ENCODE results near the gene CXCR6. TPM values are rescaled to one million over a fixed set of nuclear protein-coding genes. Genes with fewer than 3 reads are reported as not detected.

CXCR6 gene
- total RNA-seq, 1 experiment from 2014 or later: not detected

DNA sequence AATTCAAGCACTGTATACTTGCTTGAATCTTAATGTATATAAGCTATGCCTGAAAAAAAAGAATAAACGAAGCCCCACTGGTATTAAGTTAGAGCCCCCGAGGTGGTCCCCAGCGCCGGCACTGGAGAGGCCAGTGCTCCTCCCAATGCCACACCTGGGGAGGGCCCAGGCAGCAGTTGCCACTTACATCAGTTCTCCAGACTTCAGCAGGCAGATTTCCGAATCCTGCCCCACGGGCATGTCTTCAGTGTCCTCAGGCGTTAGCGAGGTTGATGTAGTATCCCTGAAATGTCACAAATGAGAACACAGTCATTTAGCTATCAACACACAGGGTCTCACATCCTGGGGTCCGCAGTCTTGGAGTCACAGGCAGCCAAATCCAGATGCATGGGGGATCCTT is 7.0 kb upstream of the CXCR6 start:
- Mint-ChIP-seq H3K36me3 (ENCODE audit: insufficient read depth in 1 of 3, low read depth in 3 of 3) (peaks cover 12 to 49% (median 45%) of the 10 kb centered on the region in 3 experiments; a peak in 6 of 7 replicates), H3K4me3 (no peak overlapping the region), H3K27ac (no peak overlapping the region), H3K27me3 (ENCODE audit: low read depth) (no peaks in the 10 kb centered on the region), H3K4me1 (peaks cover 16 to 20% of the 10 kb centered on the region in 2 experiments), H3K9me3 (no peaks in the 10 kb centered on the region)
- Histone ChIP-seq H3K23ac (ENCODE audit: insufficient read length, low read depth, low read length) (no peak overlapping the region), H3K9me3 (ENCODE audit: control insufficient read depth, low read depth, low read length) (no peaks in the 10 kb centered on the region), H3K4me1 (ENCODE audit: insufficient read depth, low read length) (no peaks in the 10 kb centered on the region), H2AFZ (ENCODE audit: low read length) (no peak overlapping the region), H3K27me3 (ENCODE audit: insufficient read depth, low read length) (no peaks in the 10 kb centered on the region), H2BK20ac (ENCODE audit: low read depth, low read length, poor library complexity, severe bottlenecking) (no peak overlapping the region), H2BK12ac (ENCODE audit: insufficient read length, low read depth, low read length) (no peak overlapping the region), H4K20me1 (ENCODE audit: control insufficient read depth, insufficient read depth, insufficient read length) (no peaks in the 10 kb centered on the region), H3K4ac (ENCODE audit: low read depth, low read length) (no peak overlapping the region), H3K23me2 (ENCODE audit: insufficient read length, low read depth, low read length, poor library complexity, severe bottlenecking) (no peaks in the 10 kb centered on the region), H3K18ac (ENCODE audit: insufficient read length, low read depth, low read length) (no peak overlapping the region), H3K4me2 (ENCODE audit: insufficient read depth, insufficient read length, low read length) (no peak overlapping the region), H2BK5ac (ENCODE audit: insufficient read length, low read length) (no peak overlapping the region), H2BK120ac (ENCODE audit: low read depth, low read length, poor library complexity, severe bottlenecking) (no peak overlapping the region), H2AK5ac (ENCODE audit: insufficient read length, low read length) (no peak overlapping the region), H2BK15ac (ENCODE audit: low read depth, low read length) (no peak overlapping the region), H3K56ac (ENCODE audit: insufficient read length, low read depth, low read length) (no peak overlapping the region), H3T11ph (ENCODE audit: low read length) (no peak overlapping the region), H3K9ac (ENCODE audit: extremely low read depth, insufficient read length, low read length) (no peak overlapping the region), H4K5ac (ENCODE audit: insufficient read length, low read depth, low read length) (no peak overlapping the region), H4K8ac (replicated peaks; ENCODE audit: insufficient read length, low read depth, low read length) (no peak overlapping the region), H3K14ac (ENCODE audit: insufficient read depth, low read length) (no peak overlapping the region), H3K79me2 (ENCODE audit: insufficient read depth, low read length) (no peaks in the 10 kb centered on the region), H3K27ac (ENCODE audit: insufficient read length, low read depth, low read length) (no peak overlapping the region), H4K91ac (ENCODE audit: insufficient read length, low read depth, low read length) (no peak overlapping the region), H3K79me1 (ENCODE audit: insufficient read depth, low read depth, low read length, poor library complexity, severe bottlenecking) (no peaks in the 10 kb centered on the region)
- TF ChIP-seq, protein P1, sequence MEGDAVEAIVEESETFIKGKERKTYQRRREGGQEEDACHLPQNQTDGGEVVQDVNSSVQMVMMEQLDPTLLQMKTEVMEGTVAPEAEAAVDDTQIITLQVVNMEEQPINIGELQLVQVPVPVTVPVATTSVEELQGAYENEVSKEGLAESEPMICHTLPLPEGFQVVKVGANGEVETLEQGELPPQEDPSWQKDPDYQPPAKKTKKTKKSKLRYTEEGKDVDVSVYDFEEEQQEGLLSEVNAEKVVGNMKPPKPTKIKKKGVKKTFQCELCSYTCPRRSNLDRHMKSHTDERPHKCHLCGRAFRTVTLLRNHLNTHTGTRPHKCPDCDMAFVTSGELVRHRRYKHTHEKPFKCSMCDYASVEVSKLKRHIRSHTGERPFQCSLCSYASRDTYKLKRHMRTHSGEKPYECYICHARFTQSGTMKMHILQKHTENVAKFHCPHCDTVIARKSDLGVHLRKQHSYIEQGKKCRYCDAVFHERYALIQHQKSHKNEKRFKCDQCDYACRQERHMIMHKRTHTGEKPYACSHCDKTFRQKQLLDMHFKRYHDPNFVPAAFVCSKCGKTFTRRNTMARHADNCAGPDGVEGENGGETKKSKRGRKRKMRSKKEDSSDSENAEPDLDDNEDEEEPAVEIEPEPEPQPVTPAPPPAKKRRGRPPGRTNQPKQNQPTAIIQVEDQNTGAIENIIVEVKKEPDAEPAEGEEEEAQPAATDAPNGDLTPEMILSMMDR (conservative IDR thresholded peaks at IDR 0.05): no peak
- DNase-seq: no peak
- no CpG with 5 or more reads among the region's 9 CpGs for WGBS (ENCODE audit: extremely low coverage, insufficient read length, low lambda C conversion rate)

All from H9 (cell line).